Activated CD8-positive, alpha-beta memory T cell treated with anti-CD3 and anti-CD28 coated beads, Interleukin-2, amount 10 ng/mL, durations not matched to agents 7 days and 5 days (primary cell): ENCODE results near the gene MYBL2. TPM values are rescaled to one million over a fixed set of nuclear protein-coding genes. Genes with fewer than 3 reads are reported as not detected.
A peak's percentile ranks its signal among the peaks of the same experiment; 100 is the strongest.

Experiments used
- ATAC-seq: fragments of 150-1000 bp; cut with Tn5 transposase; one replicate; pipeline ENCODE4 v1.10.0; 2021; ENCODE audit warnings: moderate library complexity
- CTCF ChIA-PET: fragments of 350-600 bp; sonication (Branson Sonifier 250); formaldehyde crosslinking; loops from one replicate; lab custom pipeline; 2021; ENCODE audit warnings: antibody characterized with exemption; lab: Charles Lee
- DNase-seq: peaks from one replicate; pipeline ENCODE4 v3.0.0-alpha.2; 2020
- H3K27ac Mint-ChIP-seq: one replicate; pipeline ENCODE4 v1.8.0; 2021; ENCODE audit warnings: mild to moderate bottlenecking, mixed read lengths
- H3K27me3 Mint-ChIP-seq: one replicate; pipeline ENCODE4 v1.8.0; 2021; ENCODE audit warnings: mixed read lengths
- H3K36me3 Mint-ChIP-seq: one replicate; pipeline ENCODE4 v1.8.0; 2021; ENCODE audit warnings: mild to moderate bottlenecking, mixed read lengths
- H3K4me1 Mint-ChIP-seq: one replicate; pipeline ENCODE4 v1.8.0; 2021; ENCODE audit warnings: mixed read lengths
- H3K4me3 Mint-ChIP-seq: one replicate; pipeline ENCODE4 v1.8.0; 2021; ENCODE audit warnings: mild to moderate bottlenecking, moderate library complexity, mixed read lengths
- H3K9me3 Mint-ChIP-seq: one replicate; pipeline ENCODE4 v1.8.0; 2022; ENCODE audit warnings: low read depth, mixed read lengths
- total RNA-seq, 2 experiments: library from RNA; stranded (reverse); gene quantifications; one replicate each; pipeline ENCODE4 v1.2.3, GENCODE V29; 2021

Gene MYBL2
- total RNA-seq, 2 experiments from 2014 or later, result 114 to 118 TPM

DNA sequence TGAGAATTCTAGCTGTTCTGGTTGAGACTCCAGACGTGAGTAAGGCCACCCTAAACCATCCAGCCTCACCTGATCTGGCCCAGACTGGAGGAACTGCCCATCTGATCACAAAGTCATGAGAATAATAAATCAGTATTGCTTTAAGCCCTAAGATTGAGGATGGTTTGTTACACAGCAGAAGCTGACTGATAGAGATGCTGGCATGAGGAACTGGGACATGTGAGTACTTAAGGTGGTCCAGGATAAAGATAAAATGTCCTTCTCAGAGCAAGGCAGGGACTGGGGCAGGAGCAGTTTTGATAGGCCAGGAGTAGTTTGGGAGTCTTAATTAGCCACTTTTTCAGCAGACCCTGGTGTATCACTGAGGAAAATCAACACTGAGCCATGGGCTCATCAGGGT lies 53.1 kb downstream of the MYBL2 start:
- no peak overlapping the region for H3K4me3 Mint-ChIP-seq
- CTCF ChIA-PET, result interaction anchor here (1.3 kb wide), 1 partner anchor 360 kb away, joined by 3 read pairs; no protein-coding TSS in a partner anchor
- H3K4me1 Mint-ChIP-seq, result peaks cover 5% of the 10 kb centered on the region
- H3K27ac Mint-ChIP-seq, result no peak overlapping the region
- no peaks in the 10 kb centered on the region for H3K27me3 Mint-ChIP-seq
- no peak for DNase-seq
- H3K9me3 Mint-ChIP-seq, result no peaks in the 10 kb centered on the region
- ATAC-seq, result no peak
- peaks cover 10% of the 10 kb centered on the region for H3K36me3 Mint-ChIP-seq

DNA sequence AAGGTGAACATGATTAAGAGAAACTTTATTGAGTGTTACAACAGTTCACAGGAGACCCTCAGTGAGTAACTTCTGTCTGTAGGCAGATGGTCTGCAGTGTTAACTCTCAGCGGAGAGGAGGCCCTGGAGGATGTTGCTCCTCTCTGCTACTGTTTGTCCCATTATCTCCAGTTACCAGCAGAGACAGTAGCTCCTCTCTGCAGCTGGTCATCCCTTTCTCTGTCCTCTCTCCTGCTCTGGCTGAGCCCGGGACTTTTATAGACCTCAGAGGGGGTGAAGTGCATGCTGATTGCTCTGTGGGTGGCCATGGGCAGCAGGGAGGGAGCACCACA lies 54.1 kb downstream of the MYBL2 start:
- CTCF ChIA-PET, result interaction anchor here (1.3 kb wide), 2 partner anchors 13 to 359 kb away, joined by 3 read pairs; no protein-coding TSS in a partner anchor
- Mint-ChIP-seq H3K9me3 (no peaks in the 10 kb centered on the region), H3K4me3 (no peak overlapping the region), H3K36me3 (peaks cover 5% of the 10 kb centered on the region), H3K27ac (no peak overlapping the region), H3K27me3 (no peaks in the 10 kb centered on the region), H3K4me1 (peaks cover 5% of the 10 kb centered on the region)
- ATAC-seq (no peak), DNase-seq (no peak)

GRCh38 chr20:43721429-43722152 lies 54.7 kb downstream of the MYBL2 start:
- Mint-ChIP-seq H3K27ac (no peak overlapping the region), H3K4me3 (no peak overlapping the region), H3K4me1 (peaks cover 5% of the 10 kb centered on the region), H3K27me3 (no peaks in the 10 kb centered on the region), H3K9me3 (no peaks in the 10 kb centered on the region), H3K36me3 (peaks cover 5% of the 10 kb centered on the region)
- CTCF ChIA-PET, result interaction anchor here (1.3 kb wide), 1 partner anchor 12 kb away, joined by 3 read pairs; no protein-coding TSS in a partner anchor
- no peak for DNase-seq
- peak; percentile 16 for ATAC-seq

DNA sequence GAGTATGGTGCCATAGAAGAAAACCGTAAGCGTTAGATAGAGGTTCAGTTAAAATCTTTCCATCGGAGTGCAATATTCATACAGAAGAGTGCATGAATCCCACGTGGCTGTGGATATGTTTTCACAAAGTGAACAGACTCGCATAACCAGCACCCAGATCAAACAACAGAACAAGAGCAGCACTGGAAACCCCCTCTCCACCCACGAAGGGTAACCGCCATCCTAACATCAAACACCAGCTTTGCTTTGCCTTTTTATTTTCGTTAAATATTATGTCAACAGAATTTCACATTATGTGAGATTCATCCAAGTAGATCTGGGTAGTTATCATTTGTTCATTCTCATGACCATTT lies 55.2 kb downstream of the MYBL2 start:
- ATAC-seq, result peak; percentile 33
- Mint-ChIP-seq H3K36me3 (peaks cover 5% of the 10 kb centered on the region), H3K27ac (no peak overlapping the region), H3K27me3 (no peaks in the 10 kb centered on the region), H3K4me3 (no peak overlapping the region), H3K4me1 (peaks cover 5% of the 10 kb centered on the region), H3K9me3 (no peaks in the 10 kb centered on the region)
- no peak for DNase-seq
- CTCF ChIA-PET, result interaction anchor here (0.5 to 1.3 kb wide), 2 partner anchors 12 to 149 kb away, joined by 3 read pairs; no protein-coding TSS in a partner anchor

GRCh38 chr20:43723186-43723585 lies 56.3 kb downstream of the MYBL2 start:
- no peak for DNase-seq
- no peak overlapping the region for H3K4me3 Mint-ChIP-seq
- H3K9me3 Mint-ChIP-seq, result no peaks in the 10 kb centered on the region
- peaks cover 7% of the 10 kb centered on the region for H3K4me1 Mint-ChIP-seq
- ATAC-seq, result no peak
- H3K27me3 Mint-ChIP-seq, result no peaks in the 10 kb centered on the region
- H3K36me3 Mint-ChIP-seq, result peaks cover 5% of the 10 kb centered on the region
- no peak overlapping the region for H3K27ac Mint-ChIP-seq
- CTCF ChIA-PET, result interaction anchor here (0.7 to 1.3 kb wide), 2 partner anchors 17 to 31 kb away, joined by 4 read pairs; no protein-coding TSS in a partner anchor

- Mint-ChIP-seq H3K9me3 (peaks cover 2% of the 10 kb centered on the region), H3K27me3 (no peaks in the 10 kb centered on the region), H3K36me3 (peaks cover 5% of the 10 kb centered on the region), H3K4me3 (no peak overlapping the region), H3K27ac (no peak overlapping the region), H3K4me1 (peaks cover 11% of the 10 kb centered on the region)
- DNase-seq, result no peak
- CTCF ChIA-PET, result interaction anchor here (0.7 to 1.3 kb wide), 2 partner anchors 17 to 32 kb away, joined by 4 read pairs; no protein-coding TSS in a partner anchor
- ATAC-seq, result no peak
These were observed 56.8 kb downstream of the MYBL2 start for GRCh38 chr20:43723735-43724134.

GRCh38 chr20:43724383-43724782 lies 57.5 kb downstream of the MYBL2 start:
- CTCF ChIA-PET, result no interaction called here
- Mint-ChIP-seq H3K27ac (no peak overlapping the region), H3K9me3 (peaks cover 2% of the 10 kb centered on the region), H3K4me3 (no peak overlapping the region), H3K27me3 (no peaks in the 10 kb centered on the region), H3K36me3 (peaks cover 2% of the 10 kb centered on the region), H3K4me1 (peaks cover 17% of the 10 kb centered on the region)
- ATAC-seq (no peak), DNase-seq (no peak)

- peaks cover 2% of the 10 kb centered on the region for H3K9me3 Mint-ChIP-seq
- DNase-seq, result no peak
- H3K4me1 Mint-ChIP-seq, result peaks cover 17% of the 10 kb centered on the region
- peaks cover 2% of the 10 kb centered on the region for H3K36me3 Mint-ChIP-seq
- H3K27me3 Mint-ChIP-seq, result no peaks in the 10 kb centered on the region
- H3K4me3 Mint-ChIP-seq, result no peak overlapping the region
- no peak for ATAC-seq
- CTCF ChIA-PET, result no interaction called here
- no peak overlapping the region for H3K27ac Mint-ChIP-seq
These were observed 58.8 kb downstream of the MYBL2 start for GRCh38 chr20:43725666-43726065.

- Mint-ChIP-seq H3K27me3 (no peaks in the 10 kb centered on the region), H3K36me3 (peaks cover 2% of the 10 kb centered on the region), H3K4me1 (peaks cover 19% of the 10 kb centered on the region), H3K9me3 (peaks cover 2% of the 10 kb centered on the region), H3K27ac (no peak overlapping the region), H3K4me3 (no peak overlapping the region)
- CTCF ChIA-PET, result no interaction called here
- no peak for DNase-seq
- no peak for ATAC-seq
These were observed 59.4 kb downstream of the MYBL2 start for GRCh38 chr20:43726333-43726732.

GRCh38 chr20:43726811-43727338 lies 60.0 kb downstream of the MYBL2 start, which contains the start of gene GTSF1L:
TSS of gene GTSF1L (minus strand) at chr20:43727002. CDS start at chr20:43726694, 308 bp downstream.
- H3K4me3 Mint-ChIP-seq, result no peak within 1 kb of the TSS
- ATAC-seq (no peak), DNase-seq (no peak)
- CTCF ChIA-PET, result interaction anchor here (1.8 kb wide), 1 partner anchor 390 kb away, joined by 7 read pairs; no protein-coding TSS in a partner anchor
- no peak within 1 kb of the TSS for H3K27ac Mint-ChIP-seq
- H3K27me3 Mint-ChIP-seq, result peaks cover under 1% of the 10 kb centered on the region
- H3K36me3 Mint-ChIP-seq, result peaks cover 2% of the 10 kb centered on the region
- H3K9me3 Mint-ChIP-seq, result peaks cover 2% of the 10 kb centered on the region
- peaks cover 20% of the 10 kb centered on the region for H3K4me1 Mint-ChIP-seq

DNA sequence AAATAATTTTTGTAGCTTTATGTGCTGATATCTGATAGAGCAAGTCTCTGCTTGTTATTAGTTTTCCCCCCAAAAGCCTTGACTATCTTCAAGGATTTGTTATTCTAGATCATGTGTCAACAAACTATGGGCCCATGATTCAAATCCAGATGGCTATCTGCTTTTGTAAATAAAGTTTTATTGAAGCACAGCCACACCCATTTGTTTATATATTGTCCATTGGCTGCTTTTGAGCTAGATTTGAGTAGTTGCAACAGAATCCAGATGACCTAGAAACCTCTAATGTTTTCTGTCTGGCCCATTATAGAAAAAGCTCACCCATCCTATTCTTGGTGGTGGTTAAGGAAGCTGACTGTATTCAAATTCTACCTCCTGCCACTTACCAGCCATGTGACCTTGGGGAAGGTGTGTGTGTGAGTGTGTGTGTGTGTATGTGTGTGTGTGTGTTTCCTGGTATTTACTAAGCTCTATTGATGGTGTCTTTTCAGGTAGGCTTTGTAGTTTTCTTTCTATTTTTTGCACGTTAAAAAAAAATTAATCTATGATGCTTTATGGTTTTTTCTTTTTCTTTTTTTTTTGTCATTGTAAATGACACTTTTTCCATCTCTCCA lies 61.2 kb downstream of the MYBL2 start:
- Mint-ChIP-seq H3K4me3 (no peak overlapping the region), H3K4me1 (peaks cover 16% of the 10 kb centered on the region), H3K27ac (no peak overlapping the region), H3K9me3 (peaks cover 2% of the 10 kb centered on the region), H3K27me3 (peaks cover 8% of the 10 kb centered on the region), H3K36me3 (peaks cover 2% of the 10 kb centered on the region)
- no peak for ATAC-seq
- CTCF ChIA-PET, result interaction anchor here (1.2 to 1.8 kb wide), 2 partner anchors 190 to 389 kb away, joined by 3 to 7 read pairs; no protein-coding TSS in a partner anchor
- DNase-seq, result no peak

GRCh38 chr20:43728686-43729255 lies 61.9 kb downstream of the MYBL2 start:
- ATAC-seq (no peak), DNase-seq (no peak)
- Mint-ChIP-seq H3K36me3 (peaks cover 2% of the 10 kb centered on the region), H3K4me3 (no peak overlapping the region), H3K4me1 (peaks cover 19% of the 10 kb centered on the region), H3K27ac (no peak overlapping the region), H3K27me3 (peaks cover 10% of the 10 kb centered on the region), H3K9me3 (peaks cover 2% of the 10 kb centered on the region)
- CTCF ChIA-PET, result interaction anchor here (1.2 to 1.8 kb wide), 2 partner anchors 191 to 388 kb away, joined by 3 to 7 read pairs; no protein-coding TSS in a partner anchor

- Mint-ChIP-seq H3K4me3 (no peak overlapping the region), H3K9me3 (peaks cover 2% of the 10 kb centered on the region), H3K36me3 (peaks cover 2% of the 10 kb centered on the region), H3K27ac (no peak overlapping the region), H3K4me1 (peaks cover 21% of the 10 kb centered on the region), H3K27me3 (peaks cover 10% of the 10 kb centered on the region)
- ATAC-seq (no peak), DNase-seq (no peak)
- CTCF ChIA-PET, result interaction anchor here (0.7 kb wide), 1 partner anchor 288 kb away, joined by 3 read pairs; no protein-coding TSS in a partner anchor
These were observed 64.6 kb downstream of the MYBL2 start for GRCh38 chr20:43731469-43731868.
